ENCODE data around the gene PSMD1.
"Not testable (repeated sequence)": the region's sequence is repeated elsewhere in the genome, so short reads cannot be mapped to it uniquely, and the experiment has no call there.

The PSMD1 gene

DNA sequence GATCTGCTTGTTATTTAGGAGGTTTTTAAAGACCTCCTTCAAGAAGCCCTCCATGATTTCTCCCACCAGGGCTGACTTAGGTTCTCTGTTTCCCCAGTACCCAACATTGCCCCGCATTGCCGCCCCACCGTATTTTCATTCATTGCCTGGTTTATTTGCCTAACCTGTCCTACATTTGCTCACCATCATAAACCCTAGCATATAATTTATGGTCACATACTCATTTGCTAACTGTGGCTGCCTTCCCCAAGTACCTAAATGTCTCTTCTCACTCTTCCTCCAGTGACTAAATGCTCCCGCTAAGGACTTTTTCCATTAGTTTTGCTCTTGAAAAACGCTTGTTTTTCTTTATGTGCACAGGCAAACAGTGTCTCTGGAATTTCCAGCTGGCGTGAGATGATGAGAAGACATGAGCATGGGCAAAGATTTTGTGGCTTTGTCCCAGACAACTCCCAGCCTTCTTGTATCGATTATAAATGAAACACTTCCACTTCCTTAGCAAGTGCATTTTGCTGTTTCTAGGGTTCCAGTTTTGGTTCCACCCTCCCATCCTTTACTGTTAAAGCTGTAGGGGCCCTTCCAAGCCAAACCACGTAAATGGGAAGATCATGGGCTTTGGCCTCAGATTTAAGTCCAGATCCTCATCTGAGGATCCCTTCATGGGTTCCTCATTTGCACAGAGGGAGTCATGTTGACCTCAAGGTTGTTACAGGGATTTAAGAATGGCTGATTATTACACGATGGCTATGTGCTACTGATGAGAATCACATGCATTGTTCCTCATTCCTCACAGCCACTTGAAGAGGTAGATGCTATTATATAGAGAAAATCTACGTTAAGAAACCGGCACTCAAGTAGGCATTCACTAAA, 120.7 kb downstream of the PSMD1 start:
- CTCF ChIA-PET, result no interaction called here
- H3K4me3 ChIP-seq (ENCODE audit: low read depth, low read length), result no peak overlapping the region
- TF ChIP-seq, protein P1, sequence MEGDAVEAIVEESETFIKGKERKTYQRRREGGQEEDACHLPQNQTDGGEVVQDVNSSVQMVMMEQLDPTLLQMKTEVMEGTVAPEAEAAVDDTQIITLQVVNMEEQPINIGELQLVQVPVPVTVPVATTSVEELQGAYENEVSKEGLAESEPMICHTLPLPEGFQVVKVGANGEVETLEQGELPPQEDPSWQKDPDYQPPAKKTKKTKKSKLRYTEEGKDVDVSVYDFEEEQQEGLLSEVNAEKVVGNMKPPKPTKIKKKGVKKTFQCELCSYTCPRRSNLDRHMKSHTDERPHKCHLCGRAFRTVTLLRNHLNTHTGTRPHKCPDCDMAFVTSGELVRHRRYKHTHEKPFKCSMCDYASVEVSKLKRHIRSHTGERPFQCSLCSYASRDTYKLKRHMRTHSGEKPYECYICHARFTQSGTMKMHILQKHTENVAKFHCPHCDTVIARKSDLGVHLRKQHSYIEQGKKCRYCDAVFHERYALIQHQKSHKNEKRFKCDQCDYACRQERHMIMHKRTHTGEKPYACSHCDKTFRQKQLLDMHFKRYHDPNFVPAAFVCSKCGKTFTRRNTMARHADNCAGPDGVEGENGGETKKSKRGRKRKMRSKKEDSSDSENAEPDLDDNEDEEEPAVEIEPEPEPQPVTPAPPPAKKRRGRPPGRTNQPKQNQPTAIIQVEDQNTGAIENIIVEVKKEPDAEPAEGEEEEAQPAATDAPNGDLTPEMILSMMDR (IDR thresholded peaks at IDR 0.05; ENCODE audit: insufficient read depth, low read length, missing control alignments), result no peak
- POLR2A ChIA-PET, result no interaction called here
- no peak for DNase-seq (ENCODE audit: low read depth, low spot score)

DNA sequence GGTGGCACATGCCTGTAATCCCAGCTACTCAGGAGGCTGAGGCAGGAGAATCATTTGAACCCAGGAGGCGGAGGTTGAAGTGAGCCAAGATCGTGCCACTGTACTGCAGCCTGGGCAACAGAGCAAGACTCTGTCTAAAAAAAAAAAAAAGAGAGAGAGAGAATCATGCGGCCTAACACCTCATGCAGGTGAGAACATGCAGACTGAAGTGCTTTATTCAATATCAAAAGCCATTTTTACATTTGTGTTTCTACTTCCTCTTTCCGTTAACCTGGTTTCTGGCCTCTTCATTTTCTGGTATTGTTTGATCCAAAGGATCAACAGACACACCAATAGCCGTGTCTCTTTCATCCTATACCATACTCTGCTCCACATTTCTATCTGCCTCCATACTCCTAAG, 122.1 kb downstream of the PSMD1 start:
- DNase-seq (ENCODE audit: low read depth, low spot score); CTCF ChIA-PET; POLR2A ChIA-PET; H3K4me3 ChIP-seq (ENCODE audit: low read depth, low read length): not testable (repeated sequence)

DNA sequence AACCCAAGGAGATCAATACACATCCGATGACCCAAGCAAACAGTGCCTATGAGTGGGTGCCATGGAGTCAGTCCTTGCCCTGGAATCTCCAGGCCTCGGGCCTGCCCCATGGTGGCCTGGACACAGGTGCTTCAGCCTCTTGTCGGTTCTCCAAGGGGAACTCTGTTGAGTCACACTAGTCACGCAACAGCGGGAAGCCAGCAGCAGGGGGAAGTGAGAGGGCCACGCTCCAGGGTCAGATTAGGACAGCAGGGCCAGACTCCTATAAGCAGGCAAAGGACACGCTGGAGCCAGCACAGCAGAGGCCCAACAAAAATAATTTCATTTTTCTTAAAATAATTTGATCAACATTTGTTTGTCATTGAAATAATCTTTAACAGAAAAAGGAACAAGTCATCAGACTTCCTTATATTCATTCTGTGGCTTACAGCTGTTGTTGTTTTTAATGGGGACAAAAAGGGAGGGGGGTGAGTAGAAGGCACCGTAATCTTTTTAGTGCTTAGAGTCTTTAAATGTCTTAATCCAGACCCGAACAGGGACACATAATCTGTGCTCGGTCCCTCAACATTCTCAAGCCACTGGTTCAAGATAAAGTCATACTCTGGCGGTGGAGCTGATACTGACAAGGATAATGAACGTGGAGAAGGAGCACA, 125.3 kb downstream of the PSMD1 start:
- ChIA-PET CTCF (interaction anchor here (1.1 to 1.8 kb wide), 3 partner anchors 10 to 80 kb away, joined by 3 to 14 read pairs (median 3); no protein-coding TSS in a partner anchor), POLR2A (no interaction called here)
- DNase-seq (ENCODE audit: low read depth, low spot score), result no peak
- H3K4me3 ChIP-seq (ENCODE audit: low read depth, low read length), result no peak overlapping the region
- TF ChIP-seq, protein P1 (IDR thresholded peaks at IDR 0.05; ENCODE audit: insufficient read depth, low read length, missing control alignments), result no peak

DNA sequence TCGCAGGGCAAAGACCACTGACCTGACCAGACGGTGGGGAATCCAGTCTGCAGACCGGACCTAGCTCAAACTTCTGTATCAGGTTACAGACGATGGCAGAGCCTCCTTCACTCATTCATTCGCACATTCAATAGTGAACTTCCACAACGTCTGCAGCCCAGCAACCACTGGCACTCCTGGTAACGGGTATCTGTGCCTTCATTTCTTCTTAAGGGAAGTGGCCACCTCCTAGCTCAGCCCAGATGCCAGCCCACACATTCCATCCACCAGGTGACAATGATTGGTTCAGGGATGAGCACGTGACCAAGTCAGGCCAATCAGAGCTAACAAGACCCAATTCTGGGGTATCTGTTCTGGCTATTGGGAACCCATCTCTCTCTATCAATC, 125.8 kb downstream of the PSMD1 start:
- ChIA-PET POLR2A (no interaction called here), CTCF (interaction anchor here (1.1 to 1.8 kb wide), 2 partner anchors 10 to 15 kb away, joined by 3 to 14 read pairs; no protein-coding TSS in a partner anchor)
- TF ChIP-seq, protein P1 (IDR thresholded peaks at IDR 0.05; ENCODE audit: insufficient read depth, low read length, missing control alignments), result no peak
- no peak overlapping the region for H3K4me3 ChIP-seq (ENCODE audit: low read depth, low read length)
- no peak for DNase-seq (ENCODE audit: low read depth, low spot score)

DNA sequence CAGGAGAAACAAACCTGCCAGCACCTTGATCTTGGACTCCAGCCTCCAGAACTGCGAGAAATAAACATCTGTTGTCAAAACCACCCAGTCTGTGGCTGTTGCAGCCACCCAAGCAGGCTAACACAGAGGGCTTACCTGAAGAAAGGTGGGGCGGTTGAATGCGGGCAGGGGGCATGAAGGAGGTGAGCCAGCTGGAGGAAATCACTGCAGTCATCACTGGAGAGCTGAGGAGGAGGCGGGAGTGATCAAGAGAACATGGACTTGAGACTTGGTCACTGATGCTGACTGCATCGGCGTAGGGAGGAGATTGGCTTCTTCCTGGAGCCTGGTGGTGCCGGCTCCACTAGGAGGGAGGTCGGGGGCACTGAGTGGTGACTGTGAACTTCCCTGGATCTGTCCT, 127.2 kb downstream of the PSMD1 start:
- TF ChIP-seq, protein P1 (IDR thresholded peaks at IDR 0.05; ENCODE audit: insufficient read depth, low read length, missing control alignments), result no peak
- CTCF ChIA-PET, result interaction anchor here (0.8 to 1.0 kb wide), 2 partner anchors 79 to 80 kb away, joined by 3 to 4 read pairs; no protein-coding TSS in a partner anchor
- DNase-seq (ENCODE audit: low read depth, low spot score), result no peak
- no peak overlapping the region for H3K4me3 ChIP-seq (ENCODE audit: low read depth, low read length)
- POLR2A ChIA-PET, result no interaction called here

DNA sequence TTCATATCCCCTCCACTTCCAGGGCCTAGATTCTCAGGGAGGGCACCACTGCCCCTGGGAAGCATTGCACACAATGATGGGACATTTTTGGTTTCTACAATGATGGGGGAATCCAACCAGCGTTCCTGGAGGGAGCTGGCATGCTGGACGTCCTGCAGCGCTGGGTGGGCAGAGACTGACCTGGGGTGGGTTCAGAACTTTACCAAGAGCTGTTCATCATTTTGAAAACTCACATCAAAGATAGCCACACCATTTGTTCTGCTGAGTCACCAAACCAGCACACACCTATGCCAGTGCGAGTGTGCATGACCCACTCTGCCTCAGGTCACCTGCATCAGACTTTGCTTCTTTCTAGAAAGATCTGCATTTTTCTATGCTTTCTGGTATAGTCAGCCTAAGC, 127.7 kb downstream of the PSMD1 start:
- TF ChIP-seq, protein P1 (IDR thresholded peaks at IDR 0.05; ENCODE audit: insufficient read depth, low read length, missing control alignments), result no peak
- H3K4me3 ChIP-seq (ENCODE audit: low read depth, low read length), result no peak overlapping the region
- ChIA-PET POLR2A (no interaction called here), CTCF (interaction anchor here (0.8 kb wide), 2 partner anchors 8 to 80 kb away, joined by 3 to 4 read pairs; no protein-coding TSS in a partner anchor)
- no peak for DNase-seq (ENCODE audit: low read depth, low spot score)

All from AG04449 (cell line).